ENCODE data around the gene SRSF8.

- TF ChIP-seq GATA1 (IDR thresholded peaks at IDR 0.05; ENCODE audit: low read depth, low read length) (no peak), POLR2A (IDR thresholded peaks at IDR 0.05; ENCODE audit: low read length) (no peak)
Observed at GRCh38 chr11:95119361-95120060, 52.8 kb downstream of the SRSF8 start.
